CD8-positive, alpha-beta memory T cell (primary cell): ENCODE measurements around the gene PRRX2. TPM values are rescaled to one million over a fixed set of nuclear protein-coding genes. Genes with fewer than 3 reads are reported as not detected.

Experiments
- CTCF ChIA-PET: fragments of 350-600 bp; sonication (Branson Sonifier 250); formaldehyde crosslinking; loops from one replicate; lab custom pipeline; 2021; ENCODE audit warnings: antibody characterized with exemption; lab: Charles Lee
- POLR2A ChIA-PET: fragments of 350-600 bp; sonication (Branson Sonifier 250); formaldehyde crosslinking; loops from one replicate; lab custom pipeline; 2021; ENCODE audit warnings: antibody characterized with exemption; lab: Charles Lee
- DNase-seq, 5 donors: peaks; one replicate each; pipeline versions ENCODE4 v3.0.0 to v3.0.0-alpha.2; 2020 to 2022; ENCODE audit warnings: mixed read lengths in 1 of 5
- H3K27ac ChIP-seq: one replicate; pipeline ENCODE4 v1.7.0; 2013; ENCODE audit warnings: low read depth, mild to moderate bottlenecking, low read length, moderate library complexity
- H3K27me3 ChIP-seq: 2 replicates; pipeline ENCODE4 v1.7.0; 2013; ENCODE audit warnings: low read length, mild to moderate bottlenecking; ENCODE audit not compliant: insufficient read depth, poor library complexity, severe bottlenecking
- H3K36me3 ChIP-seq: 2 replicates; pipeline ENCODE4 v1.7.0; 2013; ENCODE audit warnings: mild to moderate bottlenecking, low read length, moderate library complexity; ENCODE audit not compliant: insufficient read depth
- H3K4me1 ChIP-seq: 2 replicates; pipeline ENCODE4 v1.7.0; 2013; ENCODE audit warnings: mild to moderate bottlenecking, low read length, moderate library complexity; ENCODE audit not compliant: insufficient read depth
- H3K4me3 ChIP-seq: 2 replicates; pipeline ENCODE4 v1.7.0; 2013; ENCODE audit warnings: mild to moderate bottlenecking, low read length
- H3K9me3 ChIP-seq: 2 replicates; pipeline ENCODE4 v1.7.0; 2013; ENCODE audit warnings: mild to moderate bottlenecking, low read length
- H3K27ac Mint-ChIP-seq, 8 donors: one replicate each; pipeline ENCODE4 v1.8.0; 2020 to 2021; ENCODE audit warnings: mixed read lengths in 8 of 8, mild to moderate bottlenecking in 6 of 8, inconsistent platforms in 3 of 8, moderate library complexity in 3 of 8
- H3K27me3 Mint-ChIP-seq, 2 donors: one replicate each; pipeline ENCODE4 v1.8.0; 2020 to 2021; ENCODE audit warnings: mixed read lengths in 2 of 2, mild to moderate bottlenecking in 1 of 2, moderate library complexity in 1 of 2
- H3K36me3 Mint-ChIP-seq, 3 donors: one replicate each; pipeline ENCODE4 v1.8.0; 2020 to 2021; ENCODE audit warnings: mixed read lengths in 3 of 3, inconsistent platforms in 1 of 3, mild to moderate bottlenecking in 1 of 3
- H3K4me1 Mint-ChIP-seq, 3 donors: one replicate each; pipeline ENCODE4 v1.8.0; 2020 to 2021; ENCODE audit warnings: mixed read lengths in 3 of 3, inconsistent platforms in 1 of 3, mild to moderate bottlenecking in 1 of 3
- H3K4me3 Mint-ChIP-seq, 7 donors: one replicate each; pipeline ENCODE4 v1.8.0; 2020 to 2021; ENCODE audit warnings: mixed read lengths in 7 of 7, mild to moderate bottlenecking in 6 of 7, moderate library complexity in 4 of 7, inconsistent platforms in 2 of 7
- H3K9me3 Mint-ChIP-seq, 5 donors: one replicate each; pipeline ENCODE4 v1.8.0; 2020 to 2022; ENCODE audit warnings: mixed read lengths in 5 of 5, mild to moderate bottlenecking in 3 of 5, moderate library complexity in 2 of 5, inconsistent platforms in 1 of 5
- polyA plus RNA-seq: library from polyadenylated mRNA; unstranded; fragments of 300-500 nt; fragmentation: Illumina TruSeq; gene quantifications from one replicate; pipeline ENCODE4 v1.2.3, GENCODE V29; 2021
- total RNA-seq, 2 experiments: library from RNA; stranded (reverse); gene quantifications; one replicate each; pipeline ENCODE4 v1.2.3, GENCODE V29; 2021

Gene PRRX2
- total and polyA plus RNA-seq, 3 experiments from 2014 or later = 0.35 to 0.66 TPM; not detected in 1

- no peaks in the 10 kb centered on the region for H3K36me3 Mint-ChIP-seq
- CTCF ChIA-PET = interaction anchor here (1.6 kb wide), 1 partner anchor 507 kb away, joined by 4 read pairs; no protein-coding TSS in a partner anchor
These were observed 15.4 kb upstream of the PRRX2 start for GRCh38 chr9:129649726-129650679.

GRCh38 chr9:129650680-129651235 is 14.7 kb upstream of the PRRX2 start:
- no peak overlapping the region for H3K27ac ChIP-seq
- no peaks in the 10 kb centered on the region for H3K4me1 ChIP-seq
- no peak overlapping the region for H3K4me3 Mint-ChIP-seq
- no peaks in the 10 kb centered on the region for H3K9me3 ChIP-seq
- H3K27me3 ChIP-seq = no peaks in the 10 kb centered on the region
- H3K27ac Mint-ChIP-seq = no peak overlapping the region
- no peaks in the 10 kb centered on the region for H3K4me1 Mint-ChIP-seq
- CTCF ChIA-PET = interaction anchor here (1.6 kb wide), 1 partner anchor 508 kb away, joined by 4 read pairs; no protein-coding TSS in a partner anchor
- H3K4me3 ChIP-seq = no peak overlapping the region
- POLR2A ChIA-PET = no interaction called here
- H3K36me3 Mint-ChIP-seq = no peaks in the 10 kb centered on the region
- no peaks in the 10 kb centered on the region for H3K9me3 Mint-ChIP-seq
- no peak for DNase-seq
- no peaks in the 10 kb centered on the region for H3K36me3 ChIP-seq
- H3K27me3 Mint-ChIP-seq = no peaks in the 10 kb centered on the region

More at GRCh38 chr9:129649726-129650679, 15.4 kb upstream of the PRRX2 start:
- Mint-ChIP-seq H3K27ac (peak overlapping the region in 1 of 8 donors; percentile 42), H3K4me3 (no peak overlapping the region), H3K27me3 (no peaks in the 10 kb centered on the region), H3K9me3 (no peaks in the 10 kb centered on the region), H3K4me1 (no peaks in the 10 kb centered on the region)
- no peak overlapping the region for H3K4me3 ChIP-seq
- H3K27ac ChIP-seq = no peak overlapping the region
- no peaks in the 10 kb centered on the region for H3K9me3 ChIP-seq
- H3K27me3 ChIP-seq = no peaks in the 10 kb centered on the region
- H3K36me3 ChIP-seq = no peaks in the 10 kb centered on the region
- no peaks in the 10 kb centered on the region for H3K4me1 ChIP-seq
- POLR2A ChIA-PET = no interaction called here
- no peak for DNase-seq

- H3K36me3 ChIP-seq = no peaks in the 10 kb centered on the region
- Mint-ChIP-seq H3K27ac (no peak overlapping the region), H3K27me3 (no peaks in the 10 kb centered on the region), H3K4me1 (no peaks in the 10 kb centered on the region), H3K36me3 (no peaks in the 10 kb centered on the region), H3K9me3 (no peaks in the 10 kb centered on the region), H3K4me3 (no peak overlapping the region)
- H3K27me3 ChIP-seq = no peaks in the 10 kb centered on the region
- no peak overlapping the region for H3K27ac ChIP-seq
- POLR2A ChIA-PET = no interaction called here
- no peak overlapping the region for H3K4me3 ChIP-seq
- H3K9me3 ChIP-seq = no peaks in the 10 kb centered on the region
- CTCF ChIA-PET = no interaction called here
- no peak for DNase-seq
- H3K4me1 ChIP-seq = no peaks in the 10 kb centered on the region
These were observed 11.5 kb upstream of the PRRX2 start for GRCh38 chr9:129653823-129654553.

- Histone ChIP-seq H3K4me3 (no peak overlapping the region), H3K27me3 (no peaks in the 10 kb centered on the region), H3K27ac (no peak overlapping the region), H3K36me3 (no peaks in the 10 kb centered on the region), H3K4me1 (no peaks in the 10 kb centered on the region), H3K9me3 (no peaks in the 10 kb centered on the region)
- Mint-ChIP-seq H3K36me3 (no peaks in the 10 kb centered on the region), H3K27me3 (peaks cover 0 to 3% of the 10 kb centered on the region in 2 donors), H3K27ac (no peak overlapping the region), H3K4me3 (no peak overlapping the region), H3K4me1 (no peaks in the 10 kb centered on the region), H3K9me3 (no peaks in the 10 kb centered on the region)
- no peak for DNase-seq
- CTCF ChIA-PET = no interaction called here
- POLR2A ChIA-PET = no interaction called here
These were observed 10.8 kb upstream of the PRRX2 start for GRCh38 chr9:129654554-129655040.

GRCh38 chr9:129655154-129655553 is 10.3 kb upstream of the PRRX2 start:
- no peaks in the 10 kb centered on the region for H3K36me3 ChIP-seq
- no peak for DNase-seq
- no peak overlapping the region for H3K4me3 ChIP-seq
- no peak overlapping the region for H3K27ac ChIP-seq
- CTCF ChIA-PET = no interaction called here
- H3K4me1 Mint-ChIP-seq = no peaks in the 10 kb centered on the region
- H3K27me3 ChIP-seq = no peaks in the 10 kb centered on the region
- no peaks in the 10 kb centered on the region for H3K36me3 Mint-ChIP-seq
- no peaks in the 10 kb centered on the region for H3K9me3 ChIP-seq
- no peaks in the 10 kb centered on the region for H3K9me3 Mint-ChIP-seq
- H3K4me1 ChIP-seq = no peaks in the 10 kb centered on the region
- H3K27me3 Mint-ChIP-seq = peaks cover 0 to 4% of the 10 kb centered on the region in 2 donors
- no peak overlapping the region for H3K27ac Mint-ChIP-seq
- no peak overlapping the region for H3K4me3 Mint-ChIP-seq
- POLR2A ChIA-PET = no interaction called here

- peaks cover 0 to 4% of the 10 kb centered on the region in 2 donors for H3K27me3 Mint-ChIP-seq
- H3K4me3 ChIP-seq = no peak overlapping the region
- no peaks in the 10 kb centered on the region for H3K36me3 ChIP-seq
- H3K4me1 ChIP-seq = no peaks in the 10 kb centered on the region
- H3K9me3 ChIP-seq = no peaks in the 10 kb centered on the region
- no peak overlapping the region for H3K4me3 Mint-ChIP-seq
- H3K27me3 ChIP-seq = no peaks in the 10 kb centered on the region
- DNase-seq = no peak
- H3K27ac ChIP-seq = no peak overlapping the region
- H3K27ac Mint-ChIP-seq = peak overlapping the region in 1 of 8 donors; percentile 28
- POLR2A ChIA-PET = no interaction called here
- CTCF ChIA-PET = interaction anchor here (1.1 kb wide), 1 partner anchor 10 kb away, joined by 3 read pairs; no protein-coding TSS in a partner anchor
- H3K4me1 Mint-ChIP-seq = no peaks in the 10 kb centered on the region
- no peaks in the 10 kb centered on the region for H3K9me3 Mint-ChIP-seq
- no peaks in the 10 kb centered on the region for H3K36me3 Mint-ChIP-seq
These were observed 9.8 kb upstream of the PRRX2 start for GRCh38 chr9:129655696-129656095.

GRCh38 chr9:129656795-129657390 is 8.6 kb upstream of the PRRX2 start:
- Histone ChIP-seq H3K27me3 (no peaks in the 10 kb centered on the region), H3K36me3 (no peaks in the 10 kb centered on the region), H3K9me3 (no peaks in the 10 kb centered on the region), H3K27ac (no peak overlapping the region), H3K4me1 (no peaks in the 10 kb centered on the region), H3K4me3 (no peak overlapping the region)
- Mint-ChIP-seq H3K4me3 (no peak overlapping the region), H3K36me3 (no peaks in the 10 kb centered on the region), H3K9me3 (no peaks in the 10 kb centered on the region), H3K27me3 (peaks cover 0 to 4% of the 10 kb centered on the region in 2 donors), H3K27ac (no peak overlapping the region), H3K4me1 (no peaks in the 10 kb centered on the region)
- DNase-seq = no peak
- POLR2A ChIA-PET = no interaction called here
- CTCF ChIA-PET = interaction anchor here (0.8 kb wide), 1 partner anchor 16 kb away, joined by 3 read pairs; no protein-coding TSS in a partner anchor
